Liver (tissue), 3 donors: ENCODE results near the gene ZBTB7B.

Source experiments
- JUND ChIP-seq, 2 donors: IDR thresholded peaks; 2 replicates each; pipeline ENCODE4 v1.6.1; 2016; ENCODE audit warnings: antibody characterized with exemption in 2 of 2
- YY1 ChIP-seq: IDR thresholded peaks from 2 replicates; pipeline ENCODE4 v1.6.1; 2016; ENCODE audit warnings: antibody characterized with exemption, mild to moderate bottlenecking
- TF ChIP-seq, protein P1 (sequence below): IDR thresholded peaks from 2 replicates; pipeline ENCODE4 v1.6.1; 2016; ENCODE audit warnings: antibody characterized with exemption
- TF ChIP-seq, protein P2 (sequence below): fragments of 150-350 bp; IDR thresholded peaks from 2 replicates; pipeline ENCODE4 v1.5.1; 2017; ENCODE audit warnings: improper control_type of control experiment, low read depth, low read length; ENCODE audit not compliant: missing input control
- TF ChIP-seq, protein P3 (sequence below): IDR thresholded peaks from 2 replicates; pipeline ENCODE4 v1.6.1; 2016; ENCODE audit warnings: antibody characterized with exemption, mild to moderate bottlenecking
- donor health status: healthy.
- donor health status: healthy.

DNA sequence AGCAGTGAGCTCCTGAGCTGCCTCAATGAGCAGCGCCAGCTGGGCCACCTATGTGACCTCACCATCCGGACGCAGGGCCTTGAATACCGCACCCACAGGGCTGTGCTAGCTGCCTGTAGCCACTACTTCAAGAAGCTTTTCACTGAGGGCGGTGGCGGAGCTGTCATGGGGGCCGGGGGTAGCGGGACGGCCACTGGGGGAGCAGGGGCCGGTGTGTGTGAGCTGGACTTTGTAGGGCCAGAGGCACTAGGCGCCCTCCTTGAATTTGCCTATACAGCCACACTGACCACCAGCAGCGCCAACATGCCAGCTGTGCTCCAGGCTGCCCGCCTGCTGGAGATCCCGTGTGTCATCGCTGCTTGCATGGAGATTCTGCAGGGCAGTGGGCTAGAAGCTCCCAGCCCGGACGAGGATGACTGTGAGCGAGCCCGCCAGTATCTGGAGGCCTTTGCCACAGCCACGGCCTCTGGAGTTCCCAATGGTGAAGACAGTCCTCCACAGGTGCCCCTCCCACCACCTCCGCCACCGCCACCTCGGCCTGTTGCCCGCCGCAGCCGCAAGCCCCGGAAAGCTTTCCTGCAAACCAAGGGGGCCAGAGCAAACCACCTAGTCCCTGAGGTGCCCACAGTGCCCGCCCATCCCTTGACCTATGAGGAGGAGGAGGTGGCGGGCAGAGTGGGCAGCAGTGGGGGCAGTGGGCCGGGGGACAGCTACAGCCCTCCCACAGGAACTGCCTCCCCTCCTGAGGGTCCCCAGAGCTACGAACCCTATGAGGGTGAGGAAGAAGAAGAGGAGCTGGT lies 12.3 kb downstream of the ZBTB7B start:
- TF ChIP-seq YY1, result no peak
- TF ChIP-seq, protein P1, sequence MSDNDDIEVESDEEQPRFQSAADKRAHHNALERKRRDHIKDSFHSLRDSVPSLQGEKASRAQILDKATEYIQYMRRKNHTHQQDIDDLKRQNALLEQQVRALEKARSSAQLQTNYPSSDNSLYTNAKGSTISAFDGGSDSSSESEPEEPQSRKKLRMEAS, result no peak
- TF ChIP-seq, protein P2, sequence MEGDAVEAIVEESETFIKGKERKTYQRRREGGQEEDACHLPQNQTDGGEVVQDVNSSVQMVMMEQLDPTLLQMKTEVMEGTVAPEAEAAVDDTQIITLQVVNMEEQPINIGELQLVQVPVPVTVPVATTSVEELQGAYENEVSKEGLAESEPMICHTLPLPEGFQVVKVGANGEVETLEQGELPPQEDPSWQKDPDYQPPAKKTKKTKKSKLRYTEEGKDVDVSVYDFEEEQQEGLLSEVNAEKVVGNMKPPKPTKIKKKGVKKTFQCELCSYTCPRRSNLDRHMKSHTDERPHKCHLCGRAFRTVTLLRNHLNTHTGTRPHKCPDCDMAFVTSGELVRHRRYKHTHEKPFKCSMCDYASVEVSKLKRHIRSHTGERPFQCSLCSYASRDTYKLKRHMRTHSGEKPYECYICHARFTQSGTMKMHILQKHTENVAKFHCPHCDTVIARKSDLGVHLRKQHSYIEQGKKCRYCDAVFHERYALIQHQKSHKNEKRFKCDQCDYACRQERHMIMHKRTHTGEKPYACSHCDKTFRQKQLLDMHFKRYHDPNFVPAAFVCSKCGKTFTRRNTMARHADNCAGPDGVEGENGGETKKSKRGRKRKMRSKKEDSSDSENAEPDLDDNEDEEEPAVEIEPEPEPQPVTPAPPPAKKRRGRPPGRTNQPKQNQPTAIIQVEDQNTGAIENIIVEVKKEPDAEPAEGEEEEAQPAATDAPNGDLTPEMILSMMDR, result no peak
- TF ChIP-seq, protein P3, sequence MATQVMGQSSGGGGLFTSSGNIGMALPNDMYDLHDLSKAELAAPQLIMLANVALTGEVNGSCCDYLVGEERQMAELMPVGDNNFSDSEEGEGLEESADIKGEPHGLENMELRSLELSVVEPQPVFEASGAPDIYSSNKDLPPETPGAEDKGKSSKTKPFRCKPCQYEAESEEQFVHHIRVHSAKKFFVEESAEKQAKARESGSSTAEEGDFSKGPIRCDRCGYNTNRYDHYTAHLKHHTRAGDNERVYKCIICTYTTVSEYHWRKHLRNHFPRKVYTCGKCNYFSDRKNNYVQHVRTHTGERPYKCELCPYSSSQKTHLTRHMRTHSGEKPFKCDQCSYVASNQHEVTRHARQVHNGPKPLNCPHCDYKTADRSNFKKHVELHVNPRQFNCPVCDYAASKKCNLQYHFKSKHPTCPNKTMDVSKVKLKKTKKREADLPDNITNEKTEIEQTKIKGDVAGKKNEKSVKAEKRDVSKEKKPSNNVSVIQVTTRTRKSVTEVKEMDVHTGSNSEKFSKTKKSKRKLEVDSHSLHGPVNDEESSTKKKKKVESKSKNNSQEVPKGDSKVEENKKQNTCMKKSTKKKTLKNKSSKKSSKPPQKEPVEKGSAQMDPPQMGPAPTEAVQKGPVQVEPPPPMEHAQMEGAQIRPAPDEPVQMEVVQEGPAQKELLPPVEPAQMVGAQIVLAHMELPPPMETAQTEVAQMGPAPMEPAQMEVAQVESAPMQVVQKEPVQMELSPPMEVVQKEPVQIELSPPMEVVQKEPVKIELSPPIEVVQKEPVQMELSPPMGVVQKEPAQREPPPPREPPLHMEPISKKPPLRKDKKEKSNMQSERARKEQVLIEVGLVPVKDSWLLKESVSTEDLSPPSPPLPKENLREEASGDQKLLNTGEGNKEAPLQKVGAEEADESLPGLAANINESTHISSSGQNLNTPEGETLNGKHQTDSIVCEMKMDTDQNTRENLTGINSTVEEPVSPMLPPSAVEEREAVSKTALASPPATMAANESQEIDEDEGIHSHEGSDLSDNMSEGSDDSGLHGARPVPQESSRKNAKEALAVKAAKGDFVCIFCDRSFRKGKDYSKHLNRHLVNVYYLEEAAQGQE, result no peak
- no peak for TF ChIP-seq JUND (IDR thresholded peaks at IDR 0.05)
